Left kidney (tissue), 2 donors: ENCODE measurements around the gene CPNE5. TPM values are rescaled to one million over a fixed set of nuclear protein-coding genes. Genes with fewer than 3 reads are reported as not detected.

Source experiments
- DNase-seq: peaks from one replicate; pipeline ENCODE4 v3.0.0-alpha.2; 2013
- polyA plus RNA-seq: library from polyadenylated mRNA; unstranded; fragments of 120-200 nt; gene quantifications from one replicate; pipeline ENCODE4 v1.2.1, GENCODE V29; 2013; ENCODE audit not compliant: insufficient read length

The CPNE5 gene
- polyA plus RNA-seq, 1 donor: 13.2 TPM

DNA sequence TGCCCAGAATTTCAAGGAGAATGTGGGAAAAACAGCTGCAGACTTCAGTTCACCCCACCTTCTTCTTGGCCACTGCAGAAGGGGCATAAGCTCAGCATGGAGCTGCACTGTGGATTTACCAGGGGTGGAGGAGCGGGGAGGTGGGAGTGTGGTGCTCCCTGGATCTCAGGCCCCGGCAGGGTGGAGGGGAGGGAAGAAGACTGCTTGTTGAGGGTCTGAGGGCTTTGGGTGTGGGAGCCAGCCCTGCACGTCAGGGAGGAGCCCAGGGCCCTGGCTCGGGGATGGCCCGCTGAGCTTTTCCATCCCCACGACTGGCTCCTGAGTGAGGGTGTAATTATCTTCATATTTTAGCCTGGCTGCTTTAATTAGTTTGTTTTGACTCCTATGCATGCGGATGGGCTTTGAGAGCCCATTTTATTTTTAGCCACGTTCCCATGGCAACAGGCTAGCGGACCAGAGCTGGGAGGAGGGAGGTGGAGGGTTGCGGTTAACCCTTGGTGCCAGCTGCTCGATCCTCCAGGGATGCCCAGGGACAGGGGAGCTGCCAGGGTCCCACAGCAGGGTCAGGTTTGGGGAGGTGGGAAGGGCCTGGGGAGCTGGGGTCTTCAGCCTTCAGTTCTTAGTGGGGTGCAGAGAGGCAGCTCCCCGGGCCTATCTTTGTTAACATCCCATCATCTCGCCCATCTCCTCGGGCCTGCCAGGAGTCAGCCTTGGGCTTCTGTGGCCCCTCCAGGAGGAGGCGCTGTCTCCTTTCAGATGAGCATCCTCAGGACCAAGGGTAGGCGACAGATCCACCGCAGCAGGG lies 73.4 kb downstream of the CPNE5 start:
- peak; percentile 86 for DNase-seq

DNA sequence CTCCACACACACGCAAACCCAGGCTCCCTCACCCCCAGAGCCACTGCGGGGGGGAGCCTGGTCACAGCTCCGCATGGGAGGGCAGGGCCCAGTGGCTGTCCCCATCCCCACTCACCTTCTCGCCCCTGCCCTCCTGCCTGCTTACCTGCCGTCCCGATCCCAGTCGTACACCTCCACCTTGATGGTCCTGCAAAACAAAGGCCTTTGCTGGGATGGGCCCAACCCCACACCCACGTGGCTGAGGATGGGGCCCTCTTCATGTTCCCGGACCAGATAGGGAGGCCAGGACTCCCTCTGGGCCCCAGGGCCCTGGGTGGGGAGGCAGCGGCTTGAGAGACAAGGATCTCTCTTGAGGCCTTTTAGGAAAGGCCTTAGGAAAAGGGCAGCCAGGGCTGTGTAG lies 74.1 kb downstream of the CPNE5 start:
- no peak for DNase-seq

DNA sequence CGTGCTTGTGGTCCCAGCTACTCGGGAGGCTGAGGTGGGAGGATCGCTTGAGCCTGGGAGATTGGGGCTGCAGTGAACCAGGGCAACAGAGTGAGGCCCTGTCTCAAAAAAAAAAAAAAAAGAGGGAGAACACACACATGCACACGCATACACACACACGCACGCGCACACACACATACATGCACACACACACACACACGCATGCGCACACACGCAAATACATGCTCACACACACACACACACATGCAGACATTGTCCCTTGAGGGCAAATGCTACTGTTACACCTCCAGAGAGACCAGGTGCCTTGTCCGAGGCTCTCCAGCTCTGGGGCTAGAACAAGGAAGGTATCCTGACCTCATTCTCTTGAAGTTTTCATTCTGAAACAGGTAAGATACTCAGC lies 77.1 kb downstream of the CPNE5 start:
- no peak for DNase-seq

DNA sequence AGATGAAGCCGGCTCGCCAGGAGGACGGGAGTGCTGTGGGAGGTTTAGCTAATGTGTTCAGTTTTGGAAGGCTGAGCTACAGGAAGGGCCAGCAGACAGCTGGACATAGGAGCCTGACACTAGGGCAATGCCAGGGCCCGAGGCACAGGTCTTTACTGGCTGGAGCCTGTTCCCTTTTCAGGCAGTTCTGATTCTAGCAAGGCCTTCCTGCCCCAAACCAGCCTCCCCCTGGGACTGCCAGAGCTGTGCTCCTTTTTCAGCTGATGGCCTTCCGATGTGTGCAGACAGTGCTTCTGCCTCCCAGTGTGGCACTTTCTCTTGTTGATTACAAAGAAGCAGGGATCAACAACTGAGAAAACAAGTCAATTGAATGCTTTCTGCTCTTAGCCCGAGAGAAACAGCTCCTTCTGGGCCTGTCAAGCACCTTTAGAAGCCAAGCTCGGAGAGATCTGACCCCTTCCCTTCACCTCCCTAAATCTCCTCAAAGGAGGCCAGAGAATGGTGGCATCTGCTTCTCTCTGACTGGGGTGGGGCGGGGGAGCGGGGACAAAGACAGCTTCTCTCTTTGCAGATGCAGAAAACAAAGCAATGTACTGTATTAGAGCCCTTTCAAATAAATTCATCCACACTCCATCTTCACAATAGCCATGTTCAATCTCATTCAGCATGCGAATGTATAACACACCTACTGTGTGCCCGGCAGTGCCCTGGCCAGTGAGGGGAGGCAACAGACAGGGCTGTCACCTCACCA lies 78.4 kb downstream of the CPNE5 start:
- DNase-seq: no peak

DNA sequence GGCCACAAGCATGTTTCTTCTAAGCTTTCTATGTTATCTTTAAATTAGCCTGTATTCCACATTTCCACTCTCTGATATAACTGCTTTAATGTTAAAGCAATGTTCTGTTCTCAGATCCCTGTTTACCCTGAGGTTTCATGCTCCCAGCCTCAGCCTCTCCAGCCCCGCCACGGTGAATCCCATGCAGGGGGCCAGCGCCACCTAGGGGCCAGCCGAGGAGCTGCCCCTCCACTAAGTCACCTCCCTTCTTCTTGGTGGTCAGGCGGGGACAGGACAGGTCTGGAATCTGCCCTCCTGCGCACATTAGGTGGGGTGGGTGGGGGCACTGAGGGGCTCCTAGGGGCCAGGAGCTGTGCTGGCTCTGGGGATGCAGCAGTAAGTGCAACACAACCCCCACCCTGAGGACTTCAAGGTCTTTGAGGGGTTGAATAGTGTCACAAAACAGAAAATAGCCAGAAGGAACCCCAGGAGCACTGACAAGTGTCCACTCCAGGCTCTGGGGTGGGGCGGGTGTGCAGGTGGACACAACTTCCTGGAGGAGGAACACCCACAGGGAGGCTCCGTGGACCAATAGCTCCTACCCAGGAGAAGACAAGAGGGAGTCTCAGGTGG lies 80.0 kb downstream of the CPNE5 start:
- no peak for DNase-seq

DNA sequence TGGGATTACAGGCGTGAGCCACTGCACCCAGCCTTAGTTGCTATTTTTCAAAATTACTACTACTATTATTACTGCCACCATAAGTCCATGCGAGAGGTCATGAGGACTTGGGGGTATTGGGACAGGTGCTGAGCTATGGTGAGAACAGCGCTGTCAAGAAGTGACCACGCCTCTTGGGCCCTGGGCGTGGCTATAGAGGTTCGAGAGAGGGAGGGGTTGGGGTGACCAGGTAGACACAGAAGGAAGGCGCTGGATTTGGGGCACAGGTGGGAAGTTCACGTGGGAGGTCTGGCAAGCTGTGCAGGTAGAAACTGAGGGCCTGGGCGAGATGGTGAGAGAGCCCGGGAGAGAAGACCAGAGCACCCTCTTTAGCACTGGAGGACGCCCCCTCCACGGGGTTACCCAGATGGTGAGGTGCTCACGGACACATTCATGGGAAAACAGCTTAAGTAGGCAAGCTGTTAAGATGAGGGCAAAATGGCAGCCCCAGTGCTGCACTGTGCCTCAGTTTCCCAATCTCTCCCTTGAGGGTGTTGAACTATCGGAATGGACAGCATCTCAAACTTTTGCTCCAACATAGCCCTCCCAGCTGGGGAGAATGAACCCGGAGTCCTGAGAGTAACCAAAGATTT lies 80.6 kb downstream of the CPNE5 start:
- no peak for DNase-seq

DNA sequence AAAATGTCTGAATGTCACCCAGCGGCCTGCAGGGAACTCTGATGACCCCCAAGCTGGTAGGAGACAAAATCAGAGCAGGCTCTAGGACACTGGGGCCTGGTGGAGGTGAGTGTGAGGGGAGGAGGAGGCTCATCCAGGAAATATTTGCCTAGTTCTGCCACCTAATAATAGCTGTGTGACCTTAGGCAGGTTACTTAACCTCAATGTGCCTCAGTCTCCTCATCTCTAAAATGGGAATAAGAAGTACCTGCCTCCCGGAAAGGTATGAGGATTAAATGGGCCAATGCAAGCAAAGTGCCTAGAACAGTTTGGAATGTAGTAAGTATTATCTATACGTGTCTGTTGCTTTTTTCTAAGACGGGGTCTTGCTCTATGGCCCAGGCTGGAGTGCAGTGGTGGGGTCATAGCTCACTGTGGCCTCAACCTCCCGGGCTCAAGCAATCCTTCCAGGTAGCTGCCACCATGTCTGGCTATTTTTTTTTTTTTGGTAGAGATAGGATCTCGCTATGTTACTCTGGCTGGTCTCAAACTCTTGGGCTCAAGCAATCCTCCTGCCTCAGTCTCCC lies 81.2 kb downstream of the CPNE5 start:
- no peak for DNase-seq

DNA sequence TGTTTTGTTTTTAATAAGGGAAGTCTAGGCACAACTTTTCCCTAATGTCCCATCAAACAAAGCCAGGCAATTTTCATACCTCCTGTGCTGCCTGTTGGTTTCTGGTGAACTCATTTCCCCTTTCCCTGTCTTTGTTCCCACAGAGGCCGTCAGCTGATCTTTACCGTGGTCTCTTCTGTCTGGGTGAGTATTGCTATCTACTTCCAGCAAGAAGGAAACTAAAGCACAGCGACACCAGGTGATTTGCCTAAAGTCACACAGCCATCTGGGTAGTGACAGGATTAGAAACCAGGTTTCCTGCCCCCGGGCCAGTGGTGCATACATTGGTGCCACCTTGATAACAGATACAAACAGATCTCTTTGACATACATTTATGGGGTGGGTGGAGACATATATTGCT lies 82.0 kb downstream of the CPNE5 start:
- no peak for DNase-seq

DNA sequence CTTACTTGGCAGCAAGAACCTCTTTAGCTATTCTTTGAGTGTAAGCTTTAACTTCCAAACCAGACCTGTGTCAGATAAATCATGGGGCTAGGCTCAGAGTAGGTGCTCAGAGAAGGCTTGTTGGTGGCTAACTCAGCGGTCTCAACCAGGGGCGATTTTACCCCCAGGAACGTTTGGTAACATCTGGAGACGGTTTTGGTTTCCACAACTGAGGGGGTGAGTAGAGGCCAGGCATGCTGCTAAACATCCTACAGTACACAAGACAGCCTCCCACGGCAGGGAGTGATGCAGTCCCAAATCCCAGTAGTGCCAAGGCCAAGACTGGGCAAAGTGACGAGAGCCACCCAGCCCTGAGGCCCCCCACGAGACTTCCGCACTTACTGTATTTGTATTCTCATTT lies 82.5 kb downstream of the CPNE5 start:
- no peak for DNase-seq

DNA sequence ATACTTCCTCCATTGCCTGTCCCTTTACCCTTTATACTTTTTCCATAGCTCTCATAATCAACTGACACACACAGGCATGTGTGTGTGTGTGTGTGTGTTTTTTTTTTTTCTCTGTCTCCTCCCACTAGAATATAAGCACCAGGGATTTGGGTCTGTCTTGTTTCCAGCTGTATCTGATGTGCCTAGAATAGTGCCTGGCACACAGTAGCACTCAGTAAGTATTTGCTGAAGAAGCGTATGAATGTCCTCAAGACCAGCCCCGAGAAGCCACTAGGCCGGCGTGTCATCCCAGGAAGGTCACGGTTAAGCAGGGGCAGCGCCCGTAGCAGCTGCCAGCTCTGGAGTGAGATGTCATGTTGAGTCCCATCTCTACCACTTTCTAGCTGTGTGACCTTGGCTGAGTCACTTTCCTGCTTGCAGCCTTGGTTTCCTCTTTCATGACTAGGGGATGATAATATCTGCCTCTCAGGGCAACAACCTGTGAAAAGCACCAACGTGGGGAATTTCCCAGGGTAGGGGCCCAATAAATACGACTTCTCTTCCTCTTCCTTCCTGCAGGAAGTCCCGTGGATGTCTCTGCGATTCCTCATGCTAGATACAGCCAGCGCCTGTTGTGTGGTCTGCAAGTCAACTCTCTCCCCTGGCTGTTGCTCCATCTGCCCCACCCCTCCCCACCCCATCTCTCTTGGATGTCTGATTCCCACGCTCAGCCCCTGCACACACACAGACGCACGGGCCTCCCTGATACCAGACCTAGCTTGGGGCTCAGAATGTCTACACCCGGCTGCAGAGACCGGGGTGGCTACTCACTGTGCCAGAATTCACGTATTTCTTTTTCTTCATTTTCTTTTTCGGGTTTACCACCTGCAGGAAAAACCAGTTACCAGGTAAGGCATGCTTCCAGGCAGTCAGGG lies 83.6 kb downstream of the CPNE5 start:
- DNase-seq: no peak

DNA sequence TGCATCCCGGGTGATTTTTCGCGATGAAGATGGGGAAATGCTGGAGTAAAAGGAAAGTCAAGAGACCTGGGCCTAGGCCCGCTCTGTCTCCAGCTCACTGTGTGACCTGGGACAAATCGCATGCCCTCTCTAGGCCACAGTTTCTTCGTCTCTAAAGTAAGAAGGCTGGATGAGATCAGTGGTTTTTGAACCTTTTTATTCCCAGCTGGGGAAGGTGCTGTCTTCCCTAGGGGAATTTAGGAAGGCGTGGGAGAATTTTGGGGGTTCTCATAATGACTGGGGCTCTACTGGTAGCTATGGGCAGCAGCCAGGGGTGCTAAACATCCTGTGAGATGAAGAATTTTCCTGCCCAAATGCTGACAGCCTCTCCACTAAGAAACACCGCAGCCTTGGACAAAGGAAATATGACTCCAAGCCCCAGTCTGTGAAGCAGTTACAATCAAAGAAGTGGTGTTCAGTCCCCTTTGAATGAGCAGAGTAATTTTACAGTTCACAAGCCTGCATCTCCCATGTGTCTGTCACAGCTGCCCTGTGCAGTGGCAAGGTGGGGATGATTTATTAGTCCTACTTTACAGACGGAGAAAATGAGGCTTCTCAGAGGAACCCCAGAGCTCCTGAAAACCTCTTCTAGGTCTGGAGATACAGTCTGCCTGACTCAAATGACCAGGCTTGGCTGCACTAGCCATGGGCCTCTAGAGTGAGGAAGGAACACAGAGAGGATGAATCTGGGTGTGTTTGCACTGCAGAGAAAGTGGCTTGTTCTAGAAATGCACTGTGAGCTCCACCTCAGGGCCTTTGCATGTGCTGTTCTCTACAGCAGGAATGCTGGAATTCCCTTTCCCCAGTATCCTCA lies 84.4 kb downstream of the CPNE5 start:
- DNase-seq: no peak

DNA sequence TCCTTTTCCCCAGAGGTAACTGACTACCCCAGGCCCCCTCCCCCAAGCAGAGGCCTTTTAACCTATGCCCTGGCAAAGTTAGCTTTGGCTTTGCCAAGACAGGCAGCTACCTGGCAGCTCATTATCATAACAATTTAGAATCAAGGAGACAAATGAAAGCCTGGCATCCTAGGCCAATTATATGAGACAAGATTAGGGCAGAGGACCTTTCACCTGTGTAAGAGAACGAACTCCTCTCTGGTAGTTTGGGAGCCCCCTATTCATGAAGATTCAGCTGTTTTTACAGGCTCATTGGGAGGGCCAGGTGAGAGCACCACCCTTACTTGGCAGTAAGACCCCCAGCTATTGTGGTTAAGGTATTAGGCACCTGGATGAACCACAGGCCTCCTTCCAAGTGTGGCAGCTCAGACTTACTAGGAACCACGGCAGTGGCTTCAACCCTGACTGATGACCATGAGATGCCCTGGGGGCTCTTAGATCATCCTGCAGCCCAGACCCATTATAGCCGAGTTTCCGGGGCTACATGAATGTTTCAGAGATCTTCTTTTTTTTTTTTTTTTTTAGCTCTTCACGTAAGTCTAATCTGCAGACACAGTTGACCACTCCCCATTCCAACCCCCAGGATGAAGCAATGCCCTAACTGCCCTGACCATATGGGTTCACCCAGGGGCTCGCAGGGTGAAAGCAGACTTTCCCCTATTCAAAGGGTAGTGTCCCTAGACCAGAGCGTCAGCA lies 85.4 kb downstream of the CPNE5 start:
- DNase-seq: no peak

DNA sequence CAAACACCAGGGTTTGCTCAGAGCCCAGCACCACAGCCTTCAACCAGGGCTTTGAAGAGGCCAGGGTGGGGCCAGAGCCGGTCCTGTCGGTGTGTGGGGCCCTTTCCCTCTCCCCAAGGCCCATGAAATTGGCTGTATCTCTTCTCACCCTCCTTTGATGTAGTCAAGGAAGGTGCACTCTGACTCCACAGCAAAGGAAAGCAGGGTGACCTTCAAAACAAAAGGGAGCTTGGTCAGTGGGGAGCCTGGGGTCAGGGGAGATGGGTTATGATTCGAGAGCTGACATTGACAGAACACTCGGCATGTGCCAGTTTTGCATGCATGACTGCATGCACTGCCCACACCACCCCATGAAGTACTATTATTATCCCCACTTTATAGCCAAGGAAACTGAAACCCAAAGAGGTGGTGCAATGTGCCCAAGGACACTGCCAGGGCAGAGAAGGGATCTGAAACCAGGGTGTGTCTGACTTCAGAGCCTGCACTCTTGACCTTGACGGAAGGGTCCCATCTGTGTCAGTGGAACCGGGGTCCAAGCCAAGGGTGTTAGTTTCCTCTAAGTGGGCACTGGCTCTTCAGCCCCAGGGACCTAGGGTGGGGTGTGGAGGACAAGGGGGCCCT lies 86.2 kb downstream of the CPNE5 start:
- DNase-seq: no peak

DNA sequence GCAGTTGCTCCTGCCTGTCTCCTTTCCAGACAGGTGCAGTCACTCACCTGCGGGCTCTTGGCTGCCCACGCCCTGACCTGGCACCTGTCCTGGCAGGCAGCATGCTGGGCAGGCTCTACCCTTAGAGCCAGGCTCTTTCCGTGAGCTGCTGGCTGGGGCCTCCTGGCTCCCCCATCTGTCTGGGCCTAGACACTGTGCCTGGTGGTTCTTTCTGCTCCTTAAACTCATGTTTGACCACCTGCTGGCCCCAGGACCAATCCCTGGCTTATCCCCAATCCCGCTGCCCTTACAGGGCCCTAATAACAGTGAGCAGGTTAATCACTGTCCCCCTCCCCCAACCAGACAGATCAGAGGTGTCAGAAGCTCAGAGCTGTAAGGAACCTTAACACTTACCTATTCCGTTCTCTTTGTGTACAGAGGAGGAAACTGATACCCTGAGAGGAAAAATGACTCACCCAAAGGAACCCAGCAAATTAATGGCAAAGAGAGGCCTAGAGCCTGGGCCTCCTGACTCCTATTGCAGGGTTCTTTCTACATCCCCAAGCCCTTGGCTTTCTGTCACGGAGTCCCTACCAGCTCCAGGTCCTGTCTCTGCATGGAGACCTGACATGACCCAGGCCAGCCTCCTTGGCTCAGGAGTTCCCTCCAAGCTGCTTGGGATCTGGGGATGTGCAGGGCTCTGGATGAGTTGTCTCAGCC lies 86.9 kb downstream of the CPNE5 start:
- DNase-seq: no peak

DNA sequence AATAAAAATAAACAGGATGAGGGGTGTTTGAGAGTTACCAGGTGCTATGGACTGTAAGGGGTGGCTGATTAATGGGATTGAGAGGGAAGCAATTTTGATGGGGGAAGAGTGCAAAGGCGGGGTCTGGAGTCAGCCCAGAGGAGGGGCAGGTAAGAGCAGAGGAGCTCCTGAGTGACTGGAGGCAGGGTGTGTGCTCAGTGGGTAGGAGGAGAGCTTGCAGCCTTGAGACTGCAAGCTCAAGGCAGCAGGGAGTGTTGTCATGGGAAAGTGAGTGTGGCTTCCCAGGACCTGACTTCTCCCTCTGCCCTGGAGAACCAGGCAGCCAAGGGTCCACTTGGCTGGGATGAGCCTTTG lies 87.4 kb downstream of the CPNE5 start:
- DNase-seq: no peak

DNA sequence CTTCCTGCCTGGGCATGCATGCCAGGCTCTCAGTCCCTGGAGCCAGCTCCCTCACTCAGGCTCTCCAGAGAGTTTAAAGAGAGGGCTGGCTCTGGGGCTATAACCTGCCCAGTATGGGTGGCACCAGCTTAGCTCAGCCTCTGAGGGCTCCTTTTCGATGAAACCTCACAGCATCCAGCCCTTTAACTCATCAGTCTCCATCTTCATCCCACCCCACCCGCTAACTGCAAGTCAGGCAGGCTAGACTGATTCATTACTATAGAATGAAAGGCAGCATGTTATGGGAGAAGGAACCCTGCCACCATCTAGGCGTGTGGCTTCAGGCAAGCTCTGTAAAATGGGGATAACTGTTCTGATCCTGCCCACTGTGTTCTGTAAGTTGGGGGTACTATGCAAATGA lies 88.2 kb downstream of the CPNE5 start:
- no peak for DNase-seq

DNA sequence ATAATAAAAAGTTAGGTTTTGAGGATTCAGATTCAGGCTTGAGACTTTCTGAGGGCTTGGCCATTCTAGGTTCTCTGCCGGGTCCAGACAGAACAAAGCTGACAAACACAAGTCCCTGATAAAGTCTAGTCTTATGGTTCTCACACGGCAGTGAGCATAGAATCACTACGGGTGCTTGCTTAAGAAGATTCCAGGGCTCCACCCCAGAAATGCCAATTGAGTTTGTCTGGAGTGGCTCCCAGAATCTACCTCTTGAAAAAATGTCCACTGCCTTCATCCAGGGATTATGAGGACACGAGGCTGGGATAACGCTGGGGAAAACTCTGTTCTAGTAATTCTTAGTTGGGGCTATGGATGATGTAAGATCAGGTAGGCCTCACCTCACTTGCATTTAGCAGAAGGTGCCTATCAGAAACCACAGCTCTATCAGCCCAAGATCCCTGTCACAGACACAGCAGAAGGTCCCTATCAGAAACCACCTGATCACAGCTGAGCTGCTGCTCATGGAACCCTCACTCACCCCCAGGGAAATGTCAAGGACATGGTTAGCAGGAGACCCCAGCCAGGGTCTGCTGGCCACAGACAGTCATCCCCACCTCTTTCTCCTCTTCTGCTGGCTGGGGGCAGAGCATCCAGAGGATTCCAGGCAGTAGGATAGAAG lies 89.3 kb downstream of the CPNE5 start:
- no peak for DNase-seq

DNA sequence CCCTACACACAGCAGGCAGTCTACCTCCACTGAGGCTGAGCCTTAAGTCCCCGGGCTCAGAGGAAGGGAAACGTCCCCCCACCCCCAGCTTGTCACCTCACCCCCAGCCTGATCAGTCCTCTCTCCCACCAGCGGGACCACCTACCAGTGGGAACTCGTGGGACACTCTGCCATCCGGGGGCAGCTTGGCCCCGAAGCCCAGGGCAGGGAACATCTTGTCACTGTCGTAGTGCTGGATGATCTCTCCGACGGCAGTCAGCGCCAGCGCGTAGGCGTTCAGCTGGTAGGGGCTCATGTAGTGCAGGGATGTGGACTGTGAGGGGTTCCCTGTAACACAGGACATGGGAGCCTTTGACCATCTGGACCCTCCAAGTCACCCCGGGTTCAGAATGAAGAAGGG lies 93.0 kb downstream of the CPNE5 start:
- no peak for DNase-seq
